Measurements from ENCODE around the gene CES1.

DNA sequence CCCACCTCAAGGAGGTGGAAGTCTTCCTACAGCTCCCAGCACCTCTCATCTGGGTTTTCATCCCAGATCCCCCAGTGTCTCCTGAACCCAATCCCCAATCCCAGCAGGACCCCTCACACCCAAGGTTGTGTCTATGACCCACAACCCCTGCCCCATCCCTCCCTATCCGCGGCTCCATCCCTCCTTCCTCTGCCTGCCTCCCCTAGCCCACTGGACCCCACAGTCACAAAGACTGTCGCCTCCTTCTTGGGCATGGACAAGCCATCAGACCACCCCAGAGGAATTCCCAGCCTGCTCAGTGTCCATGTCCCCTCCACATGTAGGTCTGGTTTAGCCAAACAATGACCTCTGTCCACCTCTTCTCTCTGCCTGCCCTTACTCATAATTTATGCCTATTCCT is 12.3 kb downstream of the CES1 start:
- no peak for TF ChIP-seq EZH2 (optimal IDR thresholded peaks at IDR 0.05; ENCODE audit: low read depth, low read length)
- TF ChIP-seq, protein P1, sequence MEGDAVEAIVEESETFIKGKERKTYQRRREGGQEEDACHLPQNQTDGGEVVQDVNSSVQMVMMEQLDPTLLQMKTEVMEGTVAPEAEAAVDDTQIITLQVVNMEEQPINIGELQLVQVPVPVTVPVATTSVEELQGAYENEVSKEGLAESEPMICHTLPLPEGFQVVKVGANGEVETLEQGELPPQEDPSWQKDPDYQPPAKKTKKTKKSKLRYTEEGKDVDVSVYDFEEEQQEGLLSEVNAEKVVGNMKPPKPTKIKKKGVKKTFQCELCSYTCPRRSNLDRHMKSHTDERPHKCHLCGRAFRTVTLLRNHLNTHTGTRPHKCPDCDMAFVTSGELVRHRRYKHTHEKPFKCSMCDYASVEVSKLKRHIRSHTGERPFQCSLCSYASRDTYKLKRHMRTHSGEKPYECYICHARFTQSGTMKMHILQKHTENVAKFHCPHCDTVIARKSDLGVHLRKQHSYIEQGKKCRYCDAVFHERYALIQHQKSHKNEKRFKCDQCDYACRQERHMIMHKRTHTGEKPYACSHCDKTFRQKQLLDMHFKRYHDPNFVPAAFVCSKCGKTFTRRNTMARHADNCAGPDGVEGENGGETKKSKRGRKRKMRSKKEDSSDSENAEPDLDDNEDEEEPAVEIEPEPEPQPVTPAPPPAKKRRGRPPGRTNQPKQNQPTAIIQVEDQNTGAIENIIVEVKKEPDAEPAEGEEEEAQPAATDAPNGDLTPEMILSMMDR (IDR thresholded peaks at IDR 0.05; ENCODE audit: low read length) = no peak
- TF ChIP-seq EZH2phosphoT487 (IDR thresholded peaks at IDR 0.05; ENCODE audit: low read length) = no peak

Measured in MM.1S (cell line).